Motor neuron (in vitro differentiated cells): Measurements from ENCODE around the gene MUC13. TPM values are rescaled to one million over a fixed set of nuclear protein-coding genes. Genes with fewer than 3 reads are reported as not detected.
A peak's percentile ranks its signal among the peaks of the same experiment; 100 is the strongest.

Experiments used
- ATAC-seq, 8 experiments: fragments of 200-7000 bp; cut with Tn5 transposase; replicated peaks in 6 of 8; 2 replicates each; pipeline ENCODE4 v1.8.0; 2021; ENCODE audit warnings: mild to moderate bottlenecking in 8 of 8, moderate library complexity in 8 of 8
- H3K27ac ChIP-seq, 2 donors: fragments of 250-450 bp; sonication (Bioruptor Pico); 2 replicates each; pipeline ENCODE4 v1.9.0; 2021; ENCODE audit warnings: antibody characterized with exemption in 2 of 2, mild to moderate bottlenecking in 2 of 2, moderate library complexity in 1 of 2
- H3K4me1 ChIP-seq, 2 donors: fragments of 250-450 bp; sonication (Bioruptor Pico); replicated peaks in 1 of 2; 2 replicates each; pipeline ENCODE4 v1.6.1; 2021; ENCODE audit warnings: antibody characterized with exemption in 2 of 2, mild to moderate bottlenecking in 2 of 2, moderate library complexity in 1 of 2
- H3K4me3 ChIP-seq, 5 donors: fragments of 250-450 bp; sonication (Bioruptor Pico); 2 replicates each; pipeline ENCODE4 v1.9.0; 2021; ENCODE audit warnings: antibody characterized with exemption in 5 of 5, mild to moderate bottlenecking in 5 of 5, moderate library complexity in 4 of 5
- WGBS, 10 experiments: fragments of 450-650 bp; shearing (Covaris generic); methylation state at CpG; one replicate each; pipeline ENCODE4 v1.0.0; 2022; 5-methylcytosine and 5-hydroxymethylcytosine counted together
- in situ Hi-C, 9 experiments: fragments of 400-800 bp; cut with MboI; loops; one replicate each; pipeline ENCODE4 v1.15.0; 2021; ENCODE audit warnings: low sequenced_read_pairs in 9 of 9, low pct_unique_long_range_greater_than_20kb in 2 of 9; ENCODE audit not compliant: unreplicated experiment in 9 of 9
- total RNA-seq, 8 experiments: library from RNA; unstranded; fragments of 300-600 nt; gene quantifications; 2 replicates each; pipeline versions ENCODE4 v1.2.3 to v1.2.4, GENCODE V29; 2022

Gene MUC13
- total RNA-seq, 8 experiments from 2014 or later, result 0.04 to 0.24 (median 0.10) TPM; not detected in 3

DNA sequence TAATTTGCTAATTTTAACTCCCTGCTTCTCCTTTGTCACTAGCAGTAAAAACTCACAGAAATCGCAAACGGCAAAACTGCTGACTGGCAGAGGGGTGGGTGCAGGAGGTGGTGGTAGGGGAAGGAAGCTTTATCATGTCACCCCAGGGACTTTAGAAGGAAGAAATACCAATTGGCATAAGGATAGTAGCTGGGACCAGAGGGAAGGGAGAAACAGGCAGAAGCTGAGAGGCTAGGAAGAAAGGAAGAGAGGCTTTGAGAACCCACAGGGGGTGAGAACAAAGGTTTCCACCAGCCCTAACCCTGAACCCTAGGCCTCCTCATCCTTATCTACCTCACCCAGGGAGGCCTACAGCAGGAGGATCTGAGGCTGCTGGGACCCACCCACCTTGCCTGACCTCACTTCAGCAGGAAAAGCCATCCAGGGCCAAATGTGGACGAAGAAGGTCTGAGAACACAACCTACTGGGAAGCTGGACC, 58.1 kb downstream of the MUC13 start:
- in situ Hi-C loops, result no loop called here
- 53 to 80% (median 63%) methylated on average over 1 to 3 of the region's 3 CpGs; no CpG with 5 or more reads in 1 of the 10 experiments for WGBS, 10 experiments
- ATAC-seq, result no peak

DNA sequence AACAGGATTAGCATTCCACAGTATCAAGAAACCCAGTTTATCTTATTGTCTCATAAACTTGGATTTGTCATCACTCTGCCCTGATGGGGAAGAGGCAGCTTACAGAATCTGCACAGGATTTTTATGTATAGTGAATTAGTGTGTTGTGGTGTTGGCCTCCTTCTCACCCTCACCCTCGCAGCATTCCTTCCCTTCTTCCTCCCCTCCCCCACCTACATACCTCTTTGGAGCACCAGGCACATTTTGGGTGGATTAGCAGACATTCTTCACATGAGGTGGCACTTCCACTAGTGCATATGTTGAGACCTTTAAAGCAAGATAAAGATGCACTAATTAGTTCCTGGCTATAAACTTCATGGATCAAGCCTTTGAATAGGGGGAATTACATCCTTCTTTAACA, 61.3 kb downstream of the MUC13 start:
- WGBS, 10 experiments, result 0 to 100% (median 80%) methylated on average over 1 of the region's 1 CpG; no CpG with 5 or more reads in 7 of the 10 experiments
- in situ Hi-C loops, result no loop called here
- Histone ChIP-seq H3K4me3 (no peak overlapping the region), H3K27ac (no peak overlapping the region), H3K4me1 (no peaks in the 10 kb centered on the region)
- ATAC-seq, result no peak

More for the DNA sequence above, 58.1 kb downstream of the MUC13 start:
- H3K4me1 ChIP-seq, result peaks cover 0 to 3% of the 10 kb centered on the region in 2 donors
- no peak overlapping the region for H3K4me3 ChIP-seq
- no peak overlapping the region for H3K27ac ChIP-seq

DNA sequence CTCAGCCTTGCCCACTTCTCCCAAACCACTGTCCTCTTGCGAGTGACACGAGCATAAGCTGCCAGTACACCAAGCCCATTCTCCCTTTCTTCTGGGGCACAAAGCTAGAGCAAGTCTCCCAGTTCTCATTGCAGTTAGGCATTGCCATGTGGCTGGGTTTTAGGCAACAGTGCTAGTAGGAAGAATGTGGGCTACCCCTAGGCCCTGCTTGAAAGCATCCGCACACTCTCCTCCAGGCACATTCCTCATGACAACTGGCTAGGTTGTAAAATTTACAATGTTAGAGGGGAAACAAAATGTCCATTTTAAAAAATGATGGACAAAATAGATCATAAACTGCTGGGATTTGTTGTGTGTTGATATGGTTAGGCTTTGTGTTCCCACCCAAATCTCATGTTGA, 67.0 kb downstream of the MUC13 start:
- WGBS, 10 experiments, result 77 to 100% (median 96%) methylated on average over 1 to 3 of the region's 3 CpGs; no CpG with 5 or more reads in 5 of the 10 experiments
- H3K4me1 ChIP-seq, result no peaks in the 10 kb centered on the region
- H3K27ac ChIP-seq, result no peak overlapping the region
- no peak for ATAC-seq
- no peak overlapping the region for H3K4me3 ChIP-seq
- in situ Hi-C loops, result no loop called here

DNA sequence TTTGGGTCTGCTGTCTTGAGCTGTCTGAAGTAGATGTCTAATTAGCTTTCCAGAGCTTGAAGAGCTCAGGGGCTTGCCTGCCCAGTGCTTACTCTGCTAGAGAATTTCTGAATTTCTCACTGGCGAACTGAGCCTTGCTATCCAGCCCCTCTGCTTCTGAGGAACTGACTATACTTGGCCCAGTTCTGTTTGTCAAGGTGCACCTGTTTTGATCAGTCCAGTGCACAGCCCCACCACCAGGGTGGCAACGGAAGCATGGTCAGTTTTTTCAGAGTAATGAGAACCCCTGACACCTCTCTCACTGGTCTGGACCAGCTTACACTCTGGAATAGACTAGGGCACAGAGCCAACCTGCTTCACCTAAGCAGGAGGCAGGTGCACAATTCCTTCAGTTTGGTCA, 72.5 kb downstream of the MUC13 start:
- in situ Hi-C loops, result no loop called here
- Histone ChIP-seq H3K4me3 (no peak overlapping the region), H3K4me1 (no peaks in the 10 kb centered on the region), H3K27ac (no peak overlapping the region)
- 73 to 100% (median 94%) methylated on average over 1 to 2 of the region's 2 CpGs; no CpG with 5 or more reads in 6 of the 10 experiments for whole genome bisulfite sequencing, 10 experiments
- no peak for ATAC-seq

DNA sequence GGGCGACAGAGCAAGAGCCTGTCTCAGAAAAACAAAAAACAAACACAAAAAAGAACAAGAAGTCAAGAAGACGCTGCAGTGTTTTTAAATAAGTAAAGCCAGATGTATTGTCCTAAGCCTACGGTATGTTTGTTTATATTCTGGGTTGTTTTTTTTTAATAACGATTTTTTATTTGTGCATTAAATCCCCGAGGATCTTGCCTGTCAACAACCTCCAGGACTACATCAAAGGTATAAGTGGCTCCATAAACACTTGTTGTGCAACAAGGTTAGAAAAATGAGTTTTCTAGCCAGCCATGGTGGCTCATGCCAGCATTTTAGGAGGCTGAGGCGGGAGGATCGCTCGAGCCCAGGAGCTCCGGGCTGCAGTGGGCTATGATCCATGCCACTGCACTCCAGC, 73.5 kb downstream of the MUC13 start:
- in situ Hi-C loops, result no loop called here
- Histone ChIP-seq H3K4me3 (no peak overlapping the region), H3K4me1 (no peaks in the 10 kb centered on the region), H3K27ac (no peak overlapping the region)
- no peak for ATAC-seq
- 15 to 100% (median 80%) methylated on average over 1 to 9 of the region's 9 CpGs; no CpG with 5 or more reads in 1 of the 10 experiments for WGBS, 10 experiments

DNA sequence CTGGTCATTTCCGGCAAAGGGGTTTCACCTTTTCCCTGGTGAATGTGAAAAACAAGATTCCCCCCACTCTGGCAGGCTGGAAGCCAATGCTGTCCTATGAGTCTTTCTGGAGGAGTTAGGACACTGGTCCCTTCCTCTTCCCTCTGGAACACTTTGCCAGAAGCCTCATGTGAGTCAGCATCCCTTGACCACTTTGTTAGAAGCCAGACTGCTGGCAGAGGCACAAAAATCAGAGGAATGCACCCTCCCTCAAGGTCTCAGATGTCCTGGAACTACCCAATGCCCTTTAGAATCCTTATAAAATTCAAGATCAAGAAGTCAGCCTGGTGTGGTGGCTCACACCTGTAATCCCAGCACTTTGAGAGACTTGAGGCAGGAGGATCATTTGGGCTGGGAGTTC, 74.0 kb downstream of the MUC13 start:
- Histone ChIP-seq H3K27ac (no peak overlapping the region), H3K4me3 (no peak overlapping the region), H3K4me1 (no peaks in the 10 kb centered on the region)
- 25 to 100% (median 86%) methylated on average over 1 of the region's 1 CpG; no CpG with 5 or more reads in 3 of the 10 experiments for WGBS, 10 experiments
- ATAC-seq, result peak in 3 of 8 experiments; percentile 56 to 73 (median 67)
- in situ Hi-C loops, result no loop called here

DNA sequence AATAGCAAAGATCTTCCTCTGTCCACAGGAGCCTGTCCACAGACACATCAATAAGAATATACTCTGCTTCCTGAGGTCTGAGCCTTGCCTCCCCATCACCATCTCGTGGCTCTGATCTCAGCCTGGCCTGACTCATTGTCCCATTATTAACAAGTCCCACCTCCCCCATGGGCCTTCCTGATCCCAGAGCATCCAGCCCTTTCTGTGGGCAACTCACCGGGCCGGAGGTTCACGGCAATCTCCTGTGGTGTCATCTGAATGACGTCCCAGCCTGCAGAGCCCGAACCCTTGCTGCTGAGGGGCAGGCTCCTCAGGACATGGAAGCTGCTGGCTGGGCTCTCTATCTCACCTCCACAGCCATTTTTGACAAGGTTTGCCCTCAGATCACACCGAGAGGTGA, 75.5 kb downstream of the MUC13 start:
- Histone ChIP-seq H3K27ac (no peak overlapping the region), H3K4me3 (no peak overlapping the region), H3K4me1 (no peaks in the 10 kb centered on the region)
- WGBS, 10 experiments, result 0 to 74% (median 50%) methylated on average over 1 to 6 of the region's 7 CpGs; no CpG with 5 or more reads in 3 of the 10 experiments
- in situ Hi-C loops, result no loop called here
- peak in 7 of 8 experiments; percentile 38 to 99 (median 63) for ATAC-seq

DNA sequence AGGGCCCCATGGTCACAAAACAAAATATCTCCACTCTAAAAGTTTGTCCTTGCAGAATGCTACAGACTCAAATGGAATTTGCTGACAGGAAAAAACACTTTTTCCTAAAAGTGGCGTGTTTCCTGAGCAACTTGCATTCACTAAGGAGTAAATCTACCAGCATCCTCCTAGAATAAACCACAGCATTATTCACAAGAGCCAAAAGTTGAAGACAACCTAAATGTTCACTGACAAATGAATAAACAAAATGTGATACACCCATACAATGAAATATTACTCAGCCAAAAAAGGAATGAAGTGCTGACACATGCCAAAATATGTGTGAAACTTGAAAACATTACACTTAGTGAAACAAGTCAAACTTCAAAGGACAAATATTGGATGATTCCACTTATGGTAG, 76.3 kb downstream of the MUC13 start:
- Histone ChIP-seq H3K4me3 (no peak overlapping the region), H3K4me1 (no peaks in the 10 kb centered on the region), H3K27ac (no peak overlapping the region)
- WGBS, 10 experiments, result 0 to 100% (median 100%) methylated on average over 1 of the region's 1 CpG; no CpG with 5 or more reads in 1 of the 10 experiments
- in situ Hi-C loops, result no loop called here
- ATAC-seq, result peak in 2 of 8 experiments; percentile 62 to 80

DNA sequence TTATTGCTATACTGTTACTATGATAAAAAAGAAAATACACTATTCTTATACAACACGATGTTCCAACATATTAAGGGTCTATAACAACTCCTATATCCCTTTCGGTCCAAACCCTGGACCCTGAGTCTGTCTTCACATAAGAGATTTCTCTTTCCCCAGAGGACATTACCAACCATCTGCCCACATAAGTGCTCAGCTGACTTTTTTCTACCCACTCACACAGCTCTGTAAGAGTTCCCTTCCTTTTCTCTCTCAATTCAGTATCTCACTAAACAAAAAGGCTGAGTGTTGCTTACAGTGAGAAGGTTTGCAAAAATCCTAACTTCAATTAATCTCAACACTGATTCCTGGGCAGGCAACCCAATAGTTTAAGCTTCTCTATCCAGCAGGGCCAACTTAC, 77.9 kb downstream of the MUC13 start:
- 57 to 100% (median 89%) methylated on average over 1 to 2 of the region's 2 CpGs; no CpG with 5 or more reads in 1 of the 10 experiments for WGBS, 10 experiments
- ATAC-seq, result no peak
- in situ Hi-C loops, result no loop called here
- H3K4me1 ChIP-seq, result peaks cover 0 to under 1% of the 10 kb centered on the region in 2 donors
- no peak overlapping the region for H3K4me3 ChIP-seq
- H3K27ac ChIP-seq, result no peak overlapping the region

Other genes with a start within 250 kb of the MUC13 start
- gene UMPS, start 204.3 kb downstream of the MUC13 start, total RNA-seq, result 10 to 100 TPM; 12.6 to 34.2 (median 24.2) TPM
- gene ITGB5, start 47.4 kb downstream of the MUC13 start, total RNA-seq, result 10 to 100 TPM in 6 of 8 experiments, 1 to 10 TPM in 2; 6.3 to 84.7 (median 14.6) TPM
- gene HEG1, start 121.2 kb upstream of the MUC13 start, total RNA-seq, result 100 to 1,000 TPM in 1 of 8 experiments, 10 to 100 TPM in 4, 1 to 10 TPM in 3; 3.5 to 173 (median 24.0) TPM